NCI-H526 treated with DMSO at 0.1 percent for 48 hours (cell line): ENCODE results near the gene ERP27.

Source experiments
- DNase-seq: peaks from one replicate; lab custom pipeline; 2025; lab: John Stamatoyannopoulos, UW

The ERP27 gene

DNA sequence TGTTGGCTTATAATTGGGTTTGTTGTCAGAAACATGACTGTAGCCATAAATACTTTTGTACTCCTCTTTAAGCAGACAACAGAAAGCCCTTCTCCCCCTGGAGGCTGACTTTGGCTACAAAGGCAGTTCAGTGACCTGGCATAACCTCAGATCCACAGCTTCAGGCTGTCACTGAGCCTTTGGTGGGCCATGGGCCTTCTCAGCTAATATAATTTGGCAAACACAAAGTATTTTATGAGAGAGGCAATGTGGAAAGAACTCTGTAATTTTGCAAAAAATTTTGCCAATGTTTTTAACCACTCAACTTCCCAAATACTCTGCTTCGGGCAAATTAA lies 37.1 kb downstream of the ERP27 start:
- no peak for DNase-seq

GRCh38 chr12:14900521-14901227 lies 37.7 kb downstream of the ERP27 start:
- DNase-seq, result no peak

DNA sequence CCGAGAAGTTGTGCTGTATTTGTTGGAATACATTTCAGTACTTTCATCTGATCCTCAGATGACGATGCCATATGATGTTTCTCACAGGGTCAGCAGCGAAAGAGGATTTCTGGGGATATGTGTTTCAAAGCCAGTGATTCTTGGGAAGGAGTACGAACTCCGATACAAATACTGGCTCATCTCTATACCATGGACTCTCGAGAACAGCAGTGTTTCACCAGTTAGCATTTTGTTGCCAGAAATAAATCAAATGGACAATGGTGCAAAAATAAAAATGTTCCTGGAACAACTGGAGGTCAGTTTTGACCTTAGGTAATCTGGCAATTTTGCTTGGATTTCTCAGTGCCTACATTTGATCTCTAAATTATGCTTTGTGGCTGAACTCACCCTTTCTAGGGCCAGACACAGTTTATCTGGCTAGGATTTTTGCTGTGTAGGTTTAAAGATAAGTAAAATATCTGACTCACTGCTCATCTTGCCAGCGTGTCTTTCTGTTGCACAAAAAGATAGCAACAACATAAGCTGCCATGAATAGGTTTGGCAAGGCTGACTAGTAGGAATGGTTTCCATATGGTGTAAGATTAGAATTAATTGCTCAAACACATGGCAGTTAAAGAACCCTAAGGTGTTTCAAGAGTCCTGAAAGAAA lies 41.7 kb downstream of the ERP27 start:
- no peak for DNase-seq

DNA sequence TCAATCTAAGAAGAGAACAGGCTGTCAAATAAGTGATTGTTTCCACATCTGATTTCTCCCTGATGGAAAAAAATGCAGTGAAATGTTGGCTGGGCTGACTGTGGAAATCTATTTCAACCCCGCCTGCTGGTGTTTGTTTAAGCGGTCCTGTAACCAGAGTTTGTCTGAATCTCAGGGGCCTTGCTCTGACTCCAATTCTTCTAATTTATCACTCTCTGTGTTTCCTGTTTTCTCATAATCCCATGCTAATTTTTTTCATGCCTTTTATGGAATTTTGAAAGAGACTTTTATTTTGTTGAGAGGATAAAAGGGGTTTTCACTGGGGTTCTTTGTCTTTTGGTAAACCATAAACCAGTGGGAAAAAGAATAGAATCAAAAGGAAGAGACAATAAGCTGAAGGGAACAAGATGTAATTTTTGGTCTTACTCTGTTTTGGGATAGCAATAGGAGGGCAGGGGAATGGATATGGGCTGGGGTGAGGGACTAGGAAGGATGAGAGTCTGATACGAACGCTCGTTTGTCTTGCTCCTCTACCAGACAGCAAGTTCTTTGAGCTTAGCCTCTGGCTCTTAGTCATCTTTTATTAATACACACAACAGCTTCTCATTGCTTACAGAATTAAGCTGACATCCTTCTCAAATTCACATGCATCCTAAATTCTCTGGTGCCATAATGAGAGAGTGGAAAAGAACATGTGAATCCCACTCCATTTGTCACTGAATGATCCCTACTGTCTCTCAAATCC lies 44.7 kb downstream of the ERP27 start:
- DNase-seq, result no peak

DNA sequence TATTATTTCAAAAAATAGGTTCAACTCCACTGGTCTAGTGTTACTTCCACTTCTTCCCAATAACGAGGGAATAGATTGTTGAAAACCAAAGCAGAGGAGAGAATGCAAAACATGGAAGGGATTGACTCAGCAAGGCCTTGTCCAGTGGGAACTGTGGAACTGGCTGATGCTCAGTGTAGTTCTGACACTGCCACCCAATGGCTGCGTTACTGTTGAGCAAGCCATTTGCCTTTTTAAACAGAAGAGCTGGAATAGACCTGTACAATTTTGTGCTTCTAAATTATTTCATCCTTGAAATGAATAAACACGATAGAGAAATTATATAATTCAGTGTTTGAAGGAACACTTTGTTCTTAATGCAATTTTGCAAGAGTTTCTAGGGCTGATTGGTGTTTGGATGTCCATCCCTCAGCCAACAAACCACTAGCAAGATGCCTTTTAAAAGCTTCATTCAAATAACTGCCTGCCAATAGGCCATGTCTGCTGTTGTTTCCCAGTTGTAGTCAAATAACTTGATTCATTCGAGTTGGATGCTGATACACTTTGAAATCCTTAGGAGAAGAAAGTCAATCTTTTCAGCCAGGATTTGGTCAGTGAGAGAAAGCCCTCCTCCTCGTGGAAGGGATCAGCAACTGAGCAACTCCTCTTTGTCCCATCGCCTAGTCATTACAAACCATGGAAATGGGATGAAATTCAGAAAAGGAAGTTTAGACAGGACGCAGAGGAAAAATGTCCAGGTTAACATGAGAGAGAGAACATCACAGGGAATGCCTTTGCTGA lies 45.4 kb downstream of the ERP27 start:
- DNase-seq, result no peak

DNA sequence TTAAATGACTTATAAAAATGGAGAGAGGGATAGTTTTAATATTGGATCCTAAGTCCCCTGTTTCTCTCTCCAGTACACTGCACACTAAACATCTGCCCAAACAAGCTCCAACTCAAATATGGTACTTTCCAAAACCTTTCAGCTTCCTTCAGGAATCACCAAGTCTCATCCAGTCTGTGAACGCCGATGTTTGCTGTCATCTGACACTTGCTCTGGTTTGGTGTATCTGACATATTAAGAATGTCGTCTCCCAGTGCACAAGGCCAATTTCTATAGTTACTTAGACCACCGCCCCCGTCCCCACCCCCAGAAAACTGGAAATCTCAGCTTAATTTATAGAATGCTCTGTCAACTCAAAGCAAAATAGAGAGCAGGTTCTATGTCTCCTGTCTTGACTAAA lies 47.6 kb downstream of the ERP27 start:
- DNase-seq, result no peak

GRCh38 chr12:14886271-14886670 lies 52.1 kb downstream of the ERP27 start:
- DNase-seq, result no peak

DNA sequence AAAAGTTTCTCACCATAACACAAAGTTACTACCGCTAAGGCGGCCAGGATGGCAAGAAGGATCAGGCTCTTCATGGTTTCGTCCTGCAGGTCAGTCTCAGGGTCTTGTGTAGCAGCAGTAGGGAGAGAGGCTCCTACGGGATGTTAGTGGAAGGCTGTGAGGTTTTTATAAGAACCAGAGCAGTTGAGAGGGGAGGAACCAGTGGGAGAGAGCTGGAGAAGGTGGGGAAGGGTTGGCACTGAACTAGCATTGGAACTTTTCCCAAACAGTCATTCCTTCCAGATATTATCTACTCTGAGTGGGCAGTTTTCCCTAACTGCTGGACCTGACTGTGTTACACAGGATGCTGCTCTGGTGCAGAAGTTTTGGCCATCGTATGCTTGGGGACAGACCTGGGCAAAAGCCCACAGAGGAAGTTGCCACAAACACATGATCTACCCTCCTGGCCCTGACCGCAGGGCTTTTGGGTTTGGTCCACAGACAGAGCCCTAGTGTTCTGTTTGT lies 52.6 kb downstream of the ERP27 start, which contains the start of gene MGP:
TSS of gene MGP (minus strand) at position 137 of the 504 bp plus-strand sequence. CDS start at position 74, 63 bp downstream.
- DNase-seq, result no peak

DNA sequence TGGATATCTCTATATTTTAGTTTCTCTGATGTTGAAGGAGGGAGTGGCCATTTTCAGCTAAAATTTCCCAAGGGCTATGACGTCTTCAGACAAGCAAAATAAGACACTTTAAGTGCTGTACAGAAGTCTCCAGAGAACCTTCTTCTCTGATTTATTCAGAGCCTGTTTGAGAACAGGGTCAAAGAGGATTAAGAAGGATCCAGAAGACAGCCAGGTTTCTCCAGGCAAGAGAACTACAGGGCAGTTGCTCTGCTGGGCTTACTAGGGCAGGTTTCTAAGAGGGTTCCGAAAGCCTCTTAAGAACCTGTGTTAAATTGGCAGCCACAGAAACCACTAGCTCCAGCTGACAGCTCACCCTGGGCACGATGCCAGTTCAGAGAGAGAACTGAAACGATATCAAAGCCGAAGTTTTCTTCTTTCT lies 53.9 kb downstream of the ERP27 start:
- no peak for DNase-seq

GRCh38 chr12:14883686-14884085 lies 54.7 kb downstream of the ERP27 start:
- DNase-seq, result no peak

DNA sequence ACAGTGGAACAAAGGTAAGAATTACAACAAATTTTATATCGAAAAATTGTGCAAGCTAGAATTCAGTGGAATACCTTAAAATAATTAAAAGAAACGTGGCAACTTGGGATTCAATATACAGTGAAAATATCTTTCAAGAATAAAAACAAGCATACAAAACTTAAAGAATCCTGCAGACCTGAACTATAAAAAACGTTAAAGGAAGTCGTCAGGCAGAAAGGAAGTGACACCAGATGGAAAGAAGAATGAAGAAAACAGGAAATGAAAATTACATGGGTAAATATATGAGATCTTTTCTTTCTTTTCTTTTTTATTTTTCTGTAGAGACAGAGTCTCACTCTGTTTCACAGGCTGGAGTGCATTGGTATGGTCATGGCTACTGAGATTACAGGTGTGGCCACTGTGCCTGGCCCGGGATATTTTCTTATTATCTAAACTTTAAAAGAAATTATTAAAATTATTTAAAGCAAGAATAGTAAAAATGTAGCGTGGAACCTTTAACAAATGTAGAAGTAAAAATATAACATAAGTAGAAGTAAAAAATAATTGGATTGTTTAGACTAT lies 57.4 kb downstream of the ERP27 start:
- DNase-seq, result no peak

DNA sequence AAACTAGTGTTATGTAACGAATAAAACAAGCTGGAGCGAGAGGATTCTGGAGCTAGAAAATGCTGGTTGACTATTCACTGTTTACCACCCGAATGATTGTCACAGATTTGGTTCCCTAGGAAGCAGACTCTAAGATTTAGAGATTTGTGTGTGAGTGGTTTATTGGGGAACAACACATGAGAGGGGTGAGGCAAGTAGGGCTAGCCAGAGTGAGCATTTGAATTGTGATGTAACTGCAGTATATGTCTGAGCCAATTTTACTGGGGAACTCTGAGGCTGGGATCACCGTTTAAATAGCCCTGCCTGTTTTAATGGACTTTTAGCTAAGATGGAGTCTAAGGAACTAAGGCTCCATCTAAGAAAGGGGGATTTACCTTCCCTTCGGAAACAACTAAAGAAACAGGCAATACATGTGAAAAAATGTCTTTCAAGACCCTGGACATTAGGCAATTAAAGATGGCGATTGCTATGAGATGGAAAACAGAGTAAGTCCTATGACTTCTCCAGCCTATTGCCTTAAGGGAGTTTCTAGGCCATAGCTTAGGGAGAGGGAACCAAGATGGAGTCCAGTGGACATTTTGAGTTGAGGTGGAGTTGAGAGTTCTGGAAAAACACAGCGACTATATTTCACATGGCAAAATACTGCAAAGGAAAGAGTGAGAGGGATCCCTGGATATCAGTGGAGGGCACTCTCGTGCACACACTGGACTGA lies 59.0 kb downstream of the ERP27 start:
- no peak for DNase-seq

GRCh38 chr12:14878488-14878887 lies 59.8 kb downstream of the ERP27 start:
- no peak for DNase-seq

DNA sequence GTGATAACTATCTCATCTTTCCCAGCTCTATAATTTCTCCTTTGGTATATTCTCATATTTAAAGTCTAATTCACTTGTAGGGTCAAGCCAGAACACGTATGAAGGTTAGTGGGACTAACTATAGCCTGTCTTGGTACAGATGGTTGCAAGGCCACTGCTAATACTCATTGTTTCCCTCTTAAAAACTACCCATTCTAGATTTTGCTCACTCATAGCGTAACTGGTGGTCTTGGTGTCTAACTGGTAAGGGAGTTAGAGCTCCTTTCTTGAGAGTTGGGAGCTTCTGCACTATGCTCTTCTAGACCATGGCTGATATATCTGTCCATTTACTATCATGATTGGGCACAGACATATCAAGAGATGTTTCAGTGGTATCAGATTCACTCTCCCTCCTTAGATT lies 61.5 kb downstream of the ERP27 start:
- DNase-seq, result no peak

DNA sequence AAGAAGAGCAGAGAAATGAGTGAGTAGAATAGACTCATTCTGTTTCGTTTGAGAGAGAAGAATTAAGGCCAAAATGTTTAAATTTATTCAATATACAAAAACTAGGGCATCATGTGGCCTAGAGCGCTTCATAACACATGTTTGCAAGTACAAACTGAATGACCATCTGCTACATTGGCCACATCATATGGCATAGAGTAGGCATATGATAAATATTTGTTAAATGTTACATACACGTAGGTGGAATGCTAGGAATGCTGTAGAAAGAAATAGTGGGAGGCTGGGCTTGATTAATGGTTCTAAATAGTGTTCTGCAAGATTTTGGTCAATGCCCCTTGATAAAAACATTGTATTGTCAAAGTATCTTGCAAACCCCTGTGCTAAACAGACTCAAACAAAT lies 63.5 kb downstream of the ERP27 start:
- no peak for DNase-seq

GRCh38 chr12:14873440-14874185 lies 64.7 kb downstream of the ERP27 start:
- no peak for DNase-seq

DNA sequence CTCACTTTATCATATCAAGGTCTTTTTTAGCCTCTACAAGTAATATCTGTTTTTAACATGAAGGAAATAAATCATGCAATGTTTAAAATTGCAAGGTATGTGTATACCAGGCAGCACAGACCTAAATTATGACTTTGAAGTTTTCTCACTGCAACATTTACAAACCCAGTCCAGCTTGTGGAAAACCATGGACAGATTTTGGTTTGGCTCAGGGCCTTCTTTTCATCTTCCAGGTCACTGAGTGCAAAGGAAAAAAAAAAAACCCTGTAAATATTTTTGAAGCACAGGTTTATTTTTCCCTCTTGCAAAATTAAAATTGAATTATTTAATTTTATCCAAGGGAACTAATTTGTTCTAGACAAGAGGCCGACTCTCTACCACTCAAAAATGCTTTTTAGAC lies 66.5 kb downstream of the ERP27 start:
- no peak for DNase-seq

DNA sequence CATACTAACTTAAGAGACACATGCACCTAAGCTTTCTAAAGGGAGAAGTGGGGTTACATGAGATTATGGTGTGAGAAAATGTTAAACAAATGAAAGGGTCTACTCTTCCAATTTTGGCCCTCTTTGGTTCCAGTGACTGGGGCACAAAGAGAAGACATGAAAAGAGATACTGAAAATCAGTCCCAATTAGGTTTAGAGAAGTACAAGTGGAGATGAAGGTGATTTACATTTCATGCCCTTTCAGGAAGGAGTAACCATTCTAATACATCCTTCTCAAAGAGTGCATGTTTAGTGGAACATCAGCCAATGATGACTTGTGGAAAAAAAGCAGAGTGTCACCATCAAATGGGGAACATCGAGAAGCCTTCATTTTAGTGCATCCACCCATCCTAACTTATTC lies 67.1 kb downstream of the ERP27 start:
- DNase-seq, result no peak

GRCh38 chr12:14868916-14869506 lies 69.3 kb downstream of the ERP27 start:
- no peak for DNase-seq
